Measurements from ENCODE around the gene RXRA. TPM values are rescaled to one million over a fixed set of nuclear protein-coding genes. Genes with fewer than 3 reads are reported as not detected.

RXRA gene
- polyA plus RNA-seq, 1 donor from 2014 or later, result 2.7 TPM

DNA sequence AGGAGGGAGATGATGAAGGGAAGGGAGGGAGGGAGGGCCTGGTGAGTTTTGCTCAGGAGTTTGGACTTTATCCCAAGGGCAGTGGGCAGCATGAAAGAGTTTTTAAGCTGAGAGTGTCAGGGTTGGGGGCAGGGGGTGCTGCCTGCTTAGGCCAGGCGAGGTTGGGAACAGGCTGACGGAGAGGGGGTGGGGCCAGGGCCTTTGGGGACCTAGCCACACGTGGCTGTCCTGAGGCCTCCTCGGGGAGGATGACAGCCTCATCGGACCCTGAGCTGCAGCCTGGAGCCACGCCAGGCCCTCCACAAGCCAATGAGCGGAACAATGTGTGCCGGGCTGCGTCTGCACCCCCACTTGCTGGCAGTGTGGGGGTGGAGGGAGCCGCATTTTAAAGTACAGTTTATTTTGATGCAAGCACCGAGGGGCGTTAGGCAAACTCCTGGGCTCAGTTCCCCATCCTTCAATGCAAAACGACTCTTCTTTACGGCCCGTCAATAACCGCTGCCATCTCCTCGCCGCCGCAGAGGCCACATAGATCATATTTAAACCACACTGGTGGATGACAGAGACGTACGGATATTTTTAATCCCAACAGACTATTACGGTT is 5.3 kb upstream of the RXRA start:
- H2AFZ ChIP-seq (ENCODE audit: low read depth, low read length), result no peak overlapping the region
- no peaks in the 10 kb centered on the region for H4K20me1 ChIP-seq (ENCODE audit: insufficient read depth)
- peak overlapping the region; percentile 34 for H3K4me2 ChIP-seq (ENCODE audit: low read length)
- H3K4me3 ChIP-seq (ENCODE audit: low read length), result peak overlapping the region; percentile 45
- H3K27me3 ChIP-seq (ENCODE audit: insufficient read depth, low read depth, low read length), result no peaks in the 10 kb centered on the region
- H3F3A ChIP-seq (ENCODE audit: insufficient read depth, low read length, poor library complexity, severe bottlenecking), result no peaks in the 10 kb centered on the region
- H3K27ac ChIP-seq (ENCODE audit: low read length), result peak overlapping the region; percentile 54
- TF ChIP-seq, protein P1, sequence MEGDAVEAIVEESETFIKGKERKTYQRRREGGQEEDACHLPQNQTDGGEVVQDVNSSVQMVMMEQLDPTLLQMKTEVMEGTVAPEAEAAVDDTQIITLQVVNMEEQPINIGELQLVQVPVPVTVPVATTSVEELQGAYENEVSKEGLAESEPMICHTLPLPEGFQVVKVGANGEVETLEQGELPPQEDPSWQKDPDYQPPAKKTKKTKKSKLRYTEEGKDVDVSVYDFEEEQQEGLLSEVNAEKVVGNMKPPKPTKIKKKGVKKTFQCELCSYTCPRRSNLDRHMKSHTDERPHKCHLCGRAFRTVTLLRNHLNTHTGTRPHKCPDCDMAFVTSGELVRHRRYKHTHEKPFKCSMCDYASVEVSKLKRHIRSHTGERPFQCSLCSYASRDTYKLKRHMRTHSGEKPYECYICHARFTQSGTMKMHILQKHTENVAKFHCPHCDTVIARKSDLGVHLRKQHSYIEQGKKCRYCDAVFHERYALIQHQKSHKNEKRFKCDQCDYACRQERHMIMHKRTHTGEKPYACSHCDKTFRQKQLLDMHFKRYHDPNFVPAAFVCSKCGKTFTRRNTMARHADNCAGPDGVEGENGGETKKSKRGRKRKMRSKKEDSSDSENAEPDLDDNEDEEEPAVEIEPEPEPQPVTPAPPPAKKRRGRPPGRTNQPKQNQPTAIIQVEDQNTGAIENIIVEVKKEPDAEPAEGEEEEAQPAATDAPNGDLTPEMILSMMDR (IDR thresholded peaks at IDR 0.05; ENCODE audit: poor library complexity, severe bottlenecking), result no peak
- TF ChIP-seq POLR2AphosphoS5 (IDR thresholded peaks at IDR 0.05) (peak; percentile 17), EP300 (conservative IDR thresholded peaks at IDR 0.05; ENCODE audit: poor library complexity, severe bottlenecking) (no peak)
- H3K9me2 ChIP-seq (ENCODE audit: insufficient read depth, low read length), result no peaks in the 10 kb centered on the region
- no peaks in the 10 kb centered on the region for H3K79me2 ChIP-seq (replicated peaks; ENCODE audit: insufficient read depth, low read length)
- H3K36me3 ChIP-seq (ENCODE audit: insufficient read depth, low read length), result no peaks in the 10 kb centered on the region
- peak overlapping the region; percentile 32 for H3K9ac ChIP-seq (ENCODE audit: low read length)
- H3K9me3 ChIP-seq (ENCODE audit: low read length), result no peaks in the 10 kb centered on the region

DNA sequence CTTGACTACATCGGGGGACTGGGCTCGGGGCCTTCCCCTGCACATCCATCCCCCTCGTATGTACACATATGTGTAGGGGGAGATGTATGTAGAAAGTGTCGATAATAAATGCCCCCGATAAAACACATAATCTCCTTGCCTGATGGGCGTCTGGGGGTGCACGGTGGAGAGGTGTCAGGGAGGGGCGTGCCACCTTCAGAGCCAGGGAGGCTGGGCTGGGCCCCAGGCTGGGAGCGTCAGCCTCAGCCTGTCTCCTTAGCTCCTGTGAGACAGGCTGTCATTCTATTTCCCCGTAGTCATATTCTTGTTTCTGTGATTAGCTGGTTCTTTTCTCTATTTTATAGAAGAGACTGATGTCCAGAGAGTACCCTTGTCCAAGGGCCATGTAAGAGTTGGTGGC is 4.7 kb upstream of the RXRA start:
- Histone ChIP-seq H3K4me3 (ENCODE audit: low read length) (peak overlapping the region; percentile 45), H3K4me2 (ENCODE audit: low read length) (peak overlapping the region; percentile 34), H3K9ac (ENCODE audit: low read length) (peak overlapping the region; percentile 32), H3K27ac (ENCODE audit: low read length) (peak overlapping the region; percentile 54), H3K27me3 (ENCODE audit: insufficient read depth, low read depth, low read length) (no peaks in the 10 kb centered on the region), H3K36me3 (ENCODE audit: insufficient read depth, low read length) (no peaks in the 10 kb centered on the region), H3F3A (ENCODE audit: insufficient read depth, low read length, poor library complexity, severe bottlenecking) (no peaks in the 10 kb centered on the region), H3K9me2 (ENCODE audit: insufficient read depth, low read length) (no peaks in the 10 kb centered on the region), H2AFZ (ENCODE audit: low read depth, low read length) (no peak overlapping the region), H4K20me1 (ENCODE audit: insufficient read depth) (no peaks in the 10 kb centered on the region), H3K9me3 (ENCODE audit: low read length) (no peaks in the 10 kb centered on the region), H3K79me2 (replicated peaks; ENCODE audit: insufficient read depth, low read length) (no peaks in the 10 kb centered on the region)
- TF ChIP-seq POLR2AphosphoS5 (IDR thresholded peaks at IDR 0.05) (no peak), EP300 (conservative IDR thresholded peaks at IDR 0.05; ENCODE audit: poor library complexity, severe bottlenecking) (no peak), SMC3 (conservative IDR thresholded peaks at IDR 0.05; ENCODE audit: poor library complexity) (no peak), MXI1 (conservative IDR thresholded peaks at IDR 0.05; ENCODE audit: poor library complexity, severe bottlenecking) (no peak), TAF1 (IDR thresholded peaks at IDR 0.05; ENCODE audit: low read depth) (no peak)
- TF ChIP-seq, protein P1 (IDR thresholded peaks at IDR 0.05; ENCODE audit: poor library complexity, severe bottlenecking), result no peak

DNA sequence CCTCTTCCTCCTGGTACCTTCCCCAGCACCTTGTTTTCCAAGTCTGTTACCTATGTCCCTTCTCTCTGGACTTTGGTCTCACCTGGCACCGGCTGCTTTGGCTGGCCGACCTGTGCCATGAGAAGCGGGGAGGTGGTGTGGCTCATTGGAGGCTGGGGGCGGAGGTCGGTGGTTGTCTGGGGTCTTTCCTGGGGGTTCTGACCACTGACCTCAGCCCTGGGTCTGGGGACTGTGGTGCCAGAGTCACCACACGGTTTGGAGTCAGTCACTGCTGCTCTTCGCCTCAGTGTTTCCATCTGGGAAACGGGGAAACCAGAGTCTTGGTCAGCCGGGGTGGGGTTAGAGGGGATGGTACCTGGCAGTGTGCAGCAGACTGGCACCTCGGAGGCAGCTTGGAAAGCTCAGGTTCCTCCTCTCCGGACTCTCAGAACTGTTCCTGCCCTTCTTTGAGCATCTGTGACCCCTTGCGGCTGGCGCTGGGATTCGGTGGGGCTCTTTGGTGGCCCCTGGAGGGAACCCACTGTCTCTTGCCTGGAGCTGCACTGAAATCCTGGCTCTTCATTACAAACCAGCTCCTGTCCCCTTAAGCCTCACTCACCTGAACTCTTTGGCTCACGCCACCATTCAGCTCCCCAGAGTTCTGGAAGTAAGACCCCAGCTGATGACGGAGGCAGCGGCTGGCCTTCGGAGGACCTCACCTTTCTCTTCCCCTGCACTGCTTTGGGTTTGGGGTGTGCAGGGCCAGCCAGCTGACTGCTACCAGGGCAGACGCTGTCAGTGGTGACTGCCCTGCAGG is 4.1 kb upstream of the RXRA start:
- peaks cover 2% of the 10 kb centered on the region for H3K79me2 ChIP-seq (replicated peaks; ENCODE audit: insufficient read depth, low read length)
- H3F3A ChIP-seq (ENCODE audit: insufficient read depth, low read length, poor library complexity, severe bottlenecking), result no peaks in the 10 kb centered on the region
- no peak overlapping the region for H2AFZ ChIP-seq (ENCODE audit: low read depth, low read length)
- peak overlapping the region; percentile 54 for H3K27ac ChIP-seq (ENCODE audit: low read length)
- H3K36me3 ChIP-seq (ENCODE audit: insufficient read depth, low read length), result no peaks in the 10 kb centered on the region
- H3K27me3 ChIP-seq (ENCODE audit: insufficient read depth, low read depth, low read length), result no peaks in the 10 kb centered on the region
- peak overlapping the region; percentile 32 for H3K9ac ChIP-seq (ENCODE audit: low read length)
- H3K9me2 ChIP-seq (ENCODE audit: insufficient read depth, low read length), result no peaks in the 10 kb centered on the region
- H3K4me2 ChIP-seq (ENCODE audit: low read length), result peak overlapping the region; percentile 34
- H3K4me3 ChIP-seq (ENCODE audit: low read length), result peak overlapping the region; percentile 45
- TF ChIP-seq TAF1 (IDR thresholded peaks at IDR 0.05; ENCODE audit: low read depth), result no peak
- TF ChIP-seq EP300 (conservative IDR thresholded peaks at IDR 0.05; ENCODE audit: poor library complexity, severe bottlenecking), result no peak
- TF ChIP-seq POLR2AphosphoS5 (IDR thresholded peaks at IDR 0.05), result no peak
- no peak for TF ChIP-seq MXI1 (conservative IDR thresholded peaks at IDR 0.05; ENCODE audit: poor library complexity, severe bottlenecking)
- TF ChIP-seq, protein P1 (IDR thresholded peaks at IDR 0.05; ENCODE audit: poor library complexity, severe bottlenecking), result no peak
- TF ChIP-seq EZH2 (IDR thresholded peaks at IDR 0.05; ENCODE audit: borderline replicate concordance, insufficient read depth, low read length, poor library complexity, severe bottlenecking), result no peak
- no peak for TF ChIP-seq RAD21 (conservative IDR thresholded peaks at IDR 0.05)
- TF ChIP-seq, protein P2, sequence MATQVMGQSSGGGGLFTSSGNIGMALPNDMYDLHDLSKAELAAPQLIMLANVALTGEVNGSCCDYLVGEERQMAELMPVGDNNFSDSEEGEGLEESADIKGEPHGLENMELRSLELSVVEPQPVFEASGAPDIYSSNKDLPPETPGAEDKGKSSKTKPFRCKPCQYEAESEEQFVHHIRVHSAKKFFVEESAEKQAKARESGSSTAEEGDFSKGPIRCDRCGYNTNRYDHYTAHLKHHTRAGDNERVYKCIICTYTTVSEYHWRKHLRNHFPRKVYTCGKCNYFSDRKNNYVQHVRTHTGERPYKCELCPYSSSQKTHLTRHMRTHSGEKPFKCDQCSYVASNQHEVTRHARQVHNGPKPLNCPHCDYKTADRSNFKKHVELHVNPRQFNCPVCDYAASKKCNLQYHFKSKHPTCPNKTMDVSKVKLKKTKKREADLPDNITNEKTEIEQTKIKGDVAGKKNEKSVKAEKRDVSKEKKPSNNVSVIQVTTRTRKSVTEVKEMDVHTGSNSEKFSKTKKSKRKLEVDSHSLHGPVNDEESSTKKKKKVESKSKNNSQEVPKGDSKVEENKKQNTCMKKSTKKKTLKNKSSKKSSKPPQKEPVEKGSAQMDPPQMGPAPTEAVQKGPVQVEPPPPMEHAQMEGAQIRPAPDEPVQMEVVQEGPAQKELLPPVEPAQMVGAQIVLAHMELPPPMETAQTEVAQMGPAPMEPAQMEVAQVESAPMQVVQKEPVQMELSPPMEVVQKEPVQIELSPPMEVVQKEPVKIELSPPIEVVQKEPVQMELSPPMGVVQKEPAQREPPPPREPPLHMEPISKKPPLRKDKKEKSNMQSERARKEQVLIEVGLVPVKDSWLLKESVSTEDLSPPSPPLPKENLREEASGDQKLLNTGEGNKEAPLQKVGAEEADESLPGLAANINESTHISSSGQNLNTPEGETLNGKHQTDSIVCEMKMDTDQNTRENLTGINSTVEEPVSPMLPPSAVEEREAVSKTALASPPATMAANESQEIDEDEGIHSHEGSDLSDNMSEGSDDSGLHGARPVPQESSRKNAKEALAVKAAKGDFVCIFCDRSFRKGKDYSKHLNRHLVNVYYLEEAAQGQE (IDR thresholded peaks at IDR 0.05; ENCODE audit: borderline replicate concordance), result no peak
- no peak for TF ChIP-seq SMC3 (conservative IDR thresholded peaks at IDR 0.05; ENCODE audit: poor library complexity)
- no peaks in the 10 kb centered on the region for H3K9me3 ChIP-seq (ENCODE audit: low read length)
- no peaks in the 10 kb centered on the region for H4K20me1 ChIP-seq (ENCODE audit: insufficient read depth)
